Upper lobe of left lung (tissue), 6 donors: Measurements from ENCODE around the gene FBXO3. TPM values are rescaled to one million over a fixed set of nuclear protein-coding genes. Genes with fewer than 3 reads are reported as not detected.
"Not testable (repeated sequence)": the region's sequence is repeated elsewhere in the genome, so short reads cannot be mapped to it uniquely, and the experiment has no call there.

Experiments
- ATAC-seq, 2 donors: fragments of 200-7000 bp; cut with Tn5 transposase; one replicate each; pipeline ENCODE4 v1.9.1; 2022; ENCODE audit warnings: mild to moderate bottlenecking in 2 of 2, moderate library complexity in 2 of 2; ENCODE audit not compliant: low FRiP score in 2 of 2
- DNase-seq, 2 donors: peaks; one replicate each; pipeline ENCODE4 v3.0.0-alpha.2; 2019 to 2020
- H3K27ac ChIP-seq, 4 donors: fragments of 200-600 bp; sonication (generic); one replicate each; pipeline ENCODE4 v1.5.1; 2016 to 2019
- H3K27me3 ChIP-seq, 4 donors: fragments of 200-600 bp; sonication (generic); one replicate each; pipeline ENCODE4 v1.5.1; 2017 to 2019
- H3K36me3 ChIP-seq, 4 donors: fragments of 200-600 bp; sonication (generic); one replicate each; pipeline ENCODE4 v1.5.1; 2016 to 2019
- H3K4me1 ChIP-seq, 4 donors: fragments of 200-600 bp; sonication (generic); one replicate each; pipeline ENCODE4 v1.5.1; 2018 to 2019
- H3K4me3 ChIP-seq, 4 donors: fragments of 200-600 bp; sonication (generic); one replicate each; pipeline ENCODE4 v1.5.1; 2017 to 2019; ENCODE audit warnings: mild to moderate bottlenecking in 2 of 4, moderate library complexity in 1 of 4
- H3K9me3 ChIP-seq, 4 donors: fragments of 200-600 bp; sonication (generic); one replicate each; pipeline ENCODE4 v1.5.1; 2018 to 2019
- EP300 ChIP-seq, 4 donors: sonication (generic); formaldehyde crosslinking; IDR thresholded peaks; one replicate each; pipeline ENCODE4 v1.5.1; 2017; ENCODE audit warnings: antibody characterized with exemption in 4 of 4, control low read depth in 2 of 4
- POLR2A ChIP-seq, 4 donors: fragments of 450-650 bp; IDR thresholded peaks; one replicate each; pipeline ENCODE4 v1.5.1; 2016 to 2017; ENCODE audit warnings: antibody characterized with exemption in 4 of 4, mild to moderate bottlenecking in 2 of 4
- POLR2AphosphoS5 ChIP-seq, 2 donors: sonication (generic); formaldehyde crosslinking; IDR thresholded peaks; one replicate each; pipeline ENCODE4 v1.5.1; 2017; ENCODE audit warnings: antibody characterized with exemption in 2 of 2
- WGBS, 2 donors: methylation state at CpG; one replicate each; pipeline ENCODE4 v1.1.5; 2017 to 2018; 5-methylcytosine and 5-hydroxymethylcytosine counted together
- total RNA-seq, 6 donors: library from RNA; depleted of rRNA in 4 of 6; stranded (reverse); fragments of >200 nt in 4 of 6; gene quantifications; one replicate each; pipeline versions ENCODE4 v1.1.0 to v1.2.1, GENCODE V29; 2016 to 2021
- TF ChIP-seq, protein P1 (sequence below), 6 experiments: fragments of 450-650 bp in 4 of 6; fragments of 200-600 bp in 2 of 6; sonication (generic) in 2 of 6; IDR thresholded peaks; one replicate each; pipeline ENCODE4 v1.5.1; 2016 to 2019; ENCODE audit warnings: antibody characterized with exemption in 6 of 6
- donor health status: DM: no; HTN: no; CAD: no; lungs with moderate emphysema.
- donor health status: DM: no; HTN: yes; CAD: no; lungs with severe emphysema.

FBXO3 gene, protein sequence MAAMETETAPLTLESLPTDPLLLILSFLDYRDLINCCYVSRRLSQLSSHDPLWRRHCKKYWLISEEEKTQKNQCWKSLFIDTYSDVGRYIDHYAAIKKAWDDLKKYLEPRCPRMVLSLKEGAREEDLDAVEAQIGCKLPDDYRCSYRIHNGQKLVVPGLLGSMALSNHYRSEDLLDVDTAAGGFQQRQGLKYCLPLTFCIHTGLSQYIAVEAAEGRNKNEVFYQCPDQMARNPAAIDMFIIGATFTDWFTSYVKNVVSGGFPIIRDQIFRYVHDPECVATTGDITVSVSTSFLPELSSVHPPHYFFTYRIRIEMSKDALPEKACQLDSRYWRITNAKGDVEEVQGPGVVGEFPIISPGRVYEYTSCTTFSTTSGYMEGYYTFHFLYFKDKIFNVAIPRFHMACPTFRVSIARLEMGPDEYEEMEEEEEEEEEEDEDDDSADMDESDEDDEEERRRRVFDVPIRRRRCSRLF
- 10 to 100 TPM in 5 of 6 donors, 1 to 10 TPM in 1; 9.9 to 50.8 (median 26.9) TPM for total RNA-seq

DNA sequence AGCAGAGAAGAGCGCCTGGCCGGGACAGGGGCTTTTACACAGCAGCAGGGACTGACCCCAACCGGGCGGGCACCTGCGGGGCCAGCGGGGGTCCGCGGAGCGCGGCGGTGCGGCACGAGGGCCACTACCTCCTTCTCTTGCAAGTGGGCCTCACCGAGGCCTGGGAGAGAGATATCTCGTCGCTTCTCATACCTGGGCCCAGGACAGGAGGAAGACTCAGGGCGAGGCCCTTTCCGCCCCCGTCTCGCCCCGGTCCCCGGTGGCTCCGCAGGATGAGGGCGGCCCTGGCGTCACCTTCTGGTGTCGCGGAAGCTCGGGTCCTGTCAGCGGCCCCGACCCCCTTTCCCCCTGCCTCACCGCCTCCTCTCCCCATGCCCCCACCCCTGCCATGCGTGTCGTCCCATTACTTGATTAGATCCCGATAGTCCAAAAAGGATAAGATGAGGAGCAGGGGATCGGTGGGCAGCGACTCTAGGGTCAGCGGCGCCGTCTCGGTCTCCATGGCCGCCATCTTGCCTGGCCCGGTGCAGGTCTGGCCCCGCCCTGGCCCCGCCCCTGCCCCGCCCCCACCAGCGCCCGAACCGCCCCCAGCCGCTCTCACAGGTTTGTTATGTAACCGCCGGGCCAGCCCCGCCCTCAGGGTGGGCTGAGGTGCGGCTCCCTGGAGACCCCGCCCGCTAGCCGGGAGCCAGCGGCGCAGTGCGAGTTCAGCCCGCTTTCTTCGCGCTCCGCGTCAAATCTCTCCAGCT is at the start of gene FBXO3:
Gene FBXO3 (minus strand): TSS at position 534 of the 749 bp plus-strand sequence. CDS start 23 bp downstream, at position 511.
- Histone ChIP-seq H3K27me3 (no peaks in the 10 kb centered on the region), H3K27ac (peak within 1 kb of the TSS; percentile 71 to 90 (median 86)), H3K4me3 (peak within 1 kb of the TSS; percentile 68 to 100 (median 92)), H3K4me1 (peaks cover 23 to 30% (median 26%) of the 10 kb centered on the region in 4 donors), H3K36me3 (peaks cover 0 to 5% (median 0%) of the 10 kb centered on the region in 4 donors), H3K9me3 (no peaks in the 10 kb centered on the region)
- 0% methylated on average over 4 to 33 of the region's 64 CpGs for WGBS, 2 donors
- ATAC-seq = peak; percentile 96 to 97
- peak; percentile 94 to 95 for DNase-seq
- TF ChIP-seq POLR2A (IDR thresholded peaks at IDR 0.05) (peak in 1 of 4 donors; percentile 43), POLR2AphosphoS5 (IDR thresholded peaks at IDR 0.05) (peak; percentile 55 to 60), EP300 (IDR thresholded peaks at IDR 0.05) (peak in 1 of 4 donors; percentile 27)
- TF ChIP-seq, protein P1, sequence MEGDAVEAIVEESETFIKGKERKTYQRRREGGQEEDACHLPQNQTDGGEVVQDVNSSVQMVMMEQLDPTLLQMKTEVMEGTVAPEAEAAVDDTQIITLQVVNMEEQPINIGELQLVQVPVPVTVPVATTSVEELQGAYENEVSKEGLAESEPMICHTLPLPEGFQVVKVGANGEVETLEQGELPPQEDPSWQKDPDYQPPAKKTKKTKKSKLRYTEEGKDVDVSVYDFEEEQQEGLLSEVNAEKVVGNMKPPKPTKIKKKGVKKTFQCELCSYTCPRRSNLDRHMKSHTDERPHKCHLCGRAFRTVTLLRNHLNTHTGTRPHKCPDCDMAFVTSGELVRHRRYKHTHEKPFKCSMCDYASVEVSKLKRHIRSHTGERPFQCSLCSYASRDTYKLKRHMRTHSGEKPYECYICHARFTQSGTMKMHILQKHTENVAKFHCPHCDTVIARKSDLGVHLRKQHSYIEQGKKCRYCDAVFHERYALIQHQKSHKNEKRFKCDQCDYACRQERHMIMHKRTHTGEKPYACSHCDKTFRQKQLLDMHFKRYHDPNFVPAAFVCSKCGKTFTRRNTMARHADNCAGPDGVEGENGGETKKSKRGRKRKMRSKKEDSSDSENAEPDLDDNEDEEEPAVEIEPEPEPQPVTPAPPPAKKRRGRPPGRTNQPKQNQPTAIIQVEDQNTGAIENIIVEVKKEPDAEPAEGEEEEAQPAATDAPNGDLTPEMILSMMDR (IDR thresholded peaks at IDR 0.05) = no peak

DNA sequence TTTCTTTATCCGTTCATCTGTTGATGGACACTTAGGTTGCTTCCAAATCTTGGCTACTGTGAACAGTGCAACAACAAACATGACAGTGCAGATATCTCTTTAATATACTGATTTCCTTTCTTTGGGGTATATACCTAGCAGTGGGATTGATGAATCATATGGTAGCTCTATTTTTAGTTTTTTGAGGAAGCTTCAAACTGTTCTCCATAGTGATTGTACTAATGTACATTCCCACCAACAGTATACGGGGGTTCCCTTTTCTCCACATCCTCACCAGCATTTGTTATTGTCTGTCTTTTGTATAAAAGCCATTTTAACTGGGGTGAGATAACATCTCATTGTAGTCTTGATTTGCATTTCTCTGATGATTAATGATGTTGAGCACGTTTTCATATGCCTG is 48.7 kb upstream of the FBXO3 start:
- H3K4me3 ChIP-seq, H3K27me3 ChIP-seq, H3K4me1 ChIP-seq, ATAC-seq, H3K27ac ChIP-seq, DNase-seq, H3K9me3 ChIP-seq, H3K36me3 ChIP-seq: not testable (repeated sequence)
- WGBS, 2 donors = 51 to 54% methylated on average over 3 of the region's 3 CpGs

- Histone ChIP-seq H3K4me1 (no peaks in the 10 kb centered on the region), H3K27ac (no peak overlapping the region), H3K4me3 (no peak overlapping the region), H3K27me3 (no peaks in the 10 kb centered on the region), H3K36me3 (no peaks in the 10 kb centered on the region), H3K9me3 (no peaks in the 10 kb centered on the region)
- TF ChIP-seq, protein P1 (IDR thresholded peaks at IDR 0.05) = no peak
- no peak for TF ChIP-seq POLR2A (IDR thresholded peaks at IDR 0.05)
- TF ChIP-seq POLR2AphosphoS5 (IDR thresholded peaks at IDR 0.05) = no peak
- TF ChIP-seq EP300 (IDR thresholded peaks at IDR 0.05) = no peak
- no peak for DNase-seq
- 63 to 70% methylated on average over 16 of the region's 16 CpGs for WGBS, 2 donors
- ATAC-seq = no peak
These were observed 45.1 kb upstream of the FBXO3 start for GRCh38 chr11:33819278-33820035.

DNA sequence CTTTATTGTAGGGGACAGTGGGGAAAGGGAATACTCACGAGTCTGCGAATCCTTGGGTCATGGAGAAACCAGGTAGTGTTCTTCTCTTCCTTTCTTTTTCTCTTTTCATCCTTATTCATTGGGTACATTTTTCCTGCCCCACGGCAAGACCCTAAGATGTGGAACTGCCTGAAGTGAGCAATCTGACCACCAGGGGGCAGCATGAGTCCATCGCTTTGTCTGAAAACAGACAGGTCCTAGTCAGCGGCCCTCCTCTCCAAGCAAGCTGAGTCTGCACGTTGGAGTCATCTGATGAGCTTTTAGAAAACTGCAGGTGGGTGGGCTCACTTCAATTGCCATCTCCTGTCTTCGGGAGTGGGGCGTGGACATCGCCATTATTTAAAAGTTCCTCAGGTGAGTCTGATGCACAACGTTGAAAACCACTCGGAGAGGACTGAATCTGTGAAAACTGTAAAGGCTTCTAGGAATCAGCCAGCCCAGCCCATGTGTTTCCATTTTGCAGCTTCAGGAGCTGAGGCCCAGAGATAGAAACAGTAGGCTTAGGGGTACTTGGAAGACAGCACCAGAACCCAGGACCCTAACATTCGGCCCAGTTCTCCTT is 34.0 kb upstream of the FBXO3 start:
- no peaks in the 10 kb centered on the region for H3K36me3 ChIP-seq
- no peak overlapping the region for H3K27ac ChIP-seq
- TF ChIP-seq, protein P1 (IDR thresholded peaks at IDR 0.05) = peak; percentile 85 to 91 (median 86)
- no peak for TF ChIP-seq POLR2A (IDR thresholded peaks at IDR 0.05)
- H3K27me3 ChIP-seq = no peaks in the 10 kb centered on the region
- DNase-seq (peak in 1 of 2 donors; percentile 78), ATAC-seq (peak; percentile 85 to 91)
- H3K4me1 ChIP-seq = no peaks in the 10 kb centered on the region
- WGBS, 2 donors = 30 to 31% methylated on average over 12 of the region's 12 CpGs
- H3K4me3 ChIP-seq = no peak overlapping the region
- no peaks in the 10 kb centered on the region for H3K9me3 ChIP-seq
